Measurements from ENCODE around the gene FGF1. TPM values are rescaled to one million over a fixed set of nuclear protein-coding genes. Genes with fewer than 3 reads are reported as not detected.

Gene FGF1
- polyA plus RNA-seq, 1 of the 3 experiments (the other 2 are of a cell fraction): 5.3 TPM

DNA sequence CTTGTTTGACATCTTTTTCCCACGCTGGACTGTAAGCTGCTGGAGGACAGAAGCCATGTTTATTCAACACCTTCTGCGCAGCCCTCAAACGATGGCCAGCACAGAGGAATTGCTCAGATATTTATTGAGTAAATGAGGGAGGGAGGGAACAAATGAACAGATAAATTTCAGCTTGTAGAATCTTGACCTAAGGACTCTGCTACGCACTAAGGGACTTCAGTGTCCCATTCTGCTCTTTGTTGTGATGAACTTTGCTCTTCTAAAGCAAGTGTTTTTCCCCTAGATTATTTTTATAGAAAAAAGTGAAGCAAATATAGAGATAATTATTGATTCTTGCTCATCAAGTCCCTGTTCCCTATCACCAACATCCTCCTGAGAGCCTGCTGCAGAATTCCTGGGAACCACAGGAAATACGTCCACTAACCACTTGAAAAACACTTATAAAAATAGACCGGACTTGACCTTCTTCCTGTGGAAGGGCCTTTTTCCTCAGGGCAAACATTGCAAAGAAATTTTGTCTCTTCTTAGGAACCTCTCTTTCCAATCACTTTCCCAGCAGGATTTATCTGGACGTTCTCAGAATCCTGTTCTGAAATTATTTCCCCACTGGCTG, 54.9 kb downstream of the FGF1 start (continued):
- TF ChIP-seq, protein P1, sequence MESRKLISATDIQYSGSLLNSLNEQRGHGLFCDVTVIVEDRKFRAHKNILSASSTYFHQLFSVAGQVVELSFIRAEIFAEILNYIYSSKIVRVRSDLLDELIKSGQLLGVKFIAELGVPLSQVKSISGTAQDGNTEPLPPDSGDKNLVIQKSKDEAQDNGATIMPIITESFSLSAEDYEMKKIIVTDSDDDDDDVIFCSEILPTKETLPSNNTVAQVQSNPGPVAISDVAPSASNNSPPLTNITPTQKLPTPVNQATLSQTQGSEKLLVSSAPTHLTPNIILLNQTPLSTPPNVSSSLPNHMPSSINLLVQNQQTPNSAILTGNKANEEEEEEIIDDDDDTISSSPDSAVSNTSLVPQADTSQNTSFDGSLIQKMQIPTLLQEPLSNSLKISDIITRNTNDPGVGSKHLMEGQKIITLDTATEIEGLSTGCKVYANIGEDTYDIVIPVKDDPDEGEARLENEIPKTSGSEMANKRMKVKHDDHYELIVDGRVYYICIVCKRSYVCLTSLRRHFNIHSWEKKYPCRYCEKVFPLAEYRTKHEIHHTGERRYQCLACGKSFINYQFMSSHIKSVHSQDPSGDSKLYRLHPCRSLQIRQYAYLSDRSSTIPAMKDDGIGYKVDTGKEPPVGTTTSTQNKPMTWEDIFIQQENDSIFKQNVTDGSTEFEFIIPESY (IDR thresholded peaks at IDR 0.05; ENCODE audit: borderline replicate concordance, low read depth): no peak

DNA sequence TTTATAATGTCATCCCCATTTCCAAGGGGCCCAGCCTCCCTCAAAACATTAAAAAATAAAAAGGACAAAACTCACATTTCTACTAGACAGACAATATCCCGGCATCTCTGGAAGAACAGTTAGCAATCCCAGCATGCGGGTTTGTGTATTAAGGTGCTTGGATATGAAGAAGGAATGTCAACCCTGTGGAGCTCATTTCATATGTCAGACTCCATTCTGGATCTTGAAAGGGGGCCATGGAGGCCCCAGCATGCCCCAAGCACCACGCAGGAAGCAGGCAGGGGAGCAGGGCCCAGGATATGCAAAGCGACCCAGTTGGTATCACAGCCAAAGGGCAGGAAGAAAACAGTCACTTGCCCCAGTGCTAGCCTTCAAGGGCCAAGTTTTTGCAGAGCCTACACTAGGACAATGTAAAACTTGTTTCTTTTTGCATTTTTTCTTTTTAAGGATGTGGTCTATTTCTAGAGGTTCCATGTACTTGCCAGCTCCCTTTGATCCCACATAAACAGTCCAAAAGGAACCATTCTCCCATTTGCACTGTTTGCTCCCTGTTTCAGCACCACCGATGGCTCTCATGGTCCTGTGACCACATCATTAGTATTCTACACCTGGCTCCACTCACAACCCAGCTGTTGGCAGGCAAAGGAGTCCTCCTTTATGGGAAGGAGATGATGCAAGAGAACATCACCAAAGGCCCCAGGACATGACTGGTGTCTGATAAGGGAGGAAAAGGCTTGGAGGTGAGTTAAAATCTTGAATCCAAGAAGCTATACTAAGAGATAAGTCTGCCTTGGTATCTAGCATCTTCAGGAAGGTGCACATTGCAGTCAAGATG, 58.3 kb downstream of the FGF1 start:
- Histone ChIP-seq H3K9me2 (no peaks in the 10 kb centered on the region), H3K4me1 (ENCODE audit: control insufficient read depth in 1 of 2, insufficient read depth in 2 of 2, low read depth in 1 of 2, low read length in 1 of 2) (peaks cover 21 to 26% of the 10 kb centered on the region in 2 experiments), H3K27me3 (ENCODE audit: insufficient read depth) (no peaks in the 10 kb centered on the region), H3K79me2 (ENCODE audit: insufficient read depth) (no peaks in the 10 kb centered on the region), H3K9ac (no peak overlapping the region), H3K36me3 (replicated peaks in 1 of 2; ENCODE audit: control insufficient read depth in 1 of 2, insufficient read depth in 2 of 2, low read length in 1 of 2) (no peaks in the 10 kb centered on the region), H3K9me3 (no peaks in the 10 kb centered on the region), H4K20me1 (ENCODE audit: insufficient read depth) (no peaks in the 10 kb centered on the region), H3F3A (replicated peaks; ENCODE audit: insufficient read depth) (peaks cover 3% of the 10 kb centered on the region), H3K27ac (ENCODE audit: low read depth in 2 of 2, low read length in 1 of 2) (no peak overlapping the region), H3K4me2 (no peak overlapping the region), H2AFZ (ENCODE audit: low read depth) (no peak overlapping the region), H3K4me3 (ENCODE audit: low read depth in 2 of 2, low read length in 1 of 2) (no peak overlapping the region)
- ChIA-PET CTCF (interaction anchor here (0.8 to 9.0 kb wide), 10 partner anchors 9 to 261 kb away, joined by 3 to 55 read pairs (median 6); no protein-coding TSS in a partner anchor), POLR2A (no interaction called here)
- DNase-seq: no peak
- TF ChIP-seq RCOR1 (IDR thresholded peaks at IDR 0.05; ENCODE audit: low read length) (no peak), NFIC (IDR thresholded peaks at IDR 0.05; ENCODE audit: borderline replicate concordance) (no peak), FOXJ3 (CRISPR knock-in tag; IDR thresholded peaks at IDR 0.05) (no peak), POLR2AphosphoS5 (IDR thresholded peaks at IDR 0.05; ENCODE audit: low read depth, low read length) (no peak), MXI1 (IDR thresholded peaks at IDR 0.05; ENCODE audit: low read depth, low read length) (no peak), ELF1 (IDR thresholded peaks at IDR 0.05) (no peak), YY1 (IDR thresholded peaks at IDR 0.05; ENCODE audit: low read depth) (no peak), SIN3A (IDR thresholded peaks at IDR 0.05; ENCODE audit: borderline replicate concordance, low read depth, low read length) (no peak), GABPA (IDR thresholded peaks at IDR 0.05; ENCODE audit: low read depth) (no peak), NRF1 (IDR thresholded peaks at IDR 0.05; ENCODE audit: low read depth, low read length) (no peak), MEF2A (IDR thresholded peaks at IDR 0.05; ENCODE audit: borderline replicate concordance, low read depth) (no peak), RXRA (IDR thresholded peaks at IDR 0.05; ENCODE audit: borderline replicate concordance, low read depth) (no peak), TAF1 (IDR thresholded peaks at IDR 0.05; ENCODE audit: borderline replicate concordance, low read depth, low read length) (no peak), JUND (IDR thresholded peaks at IDR 0.05) (no peak), TEAD4 (IDR thresholded peaks at IDR 0.05; ENCODE audit: borderline replicate concordance, insufficient read depth) (no peak), RAD21 (IDR thresholded peaks at IDR 0.05; ENCODE audit: low read length) (no peak), RFX5 (IDR thresholded peaks at IDR 0.05; ENCODE audit: low read length) (no peak)
- TF ChIP-seq, protein P2, sequence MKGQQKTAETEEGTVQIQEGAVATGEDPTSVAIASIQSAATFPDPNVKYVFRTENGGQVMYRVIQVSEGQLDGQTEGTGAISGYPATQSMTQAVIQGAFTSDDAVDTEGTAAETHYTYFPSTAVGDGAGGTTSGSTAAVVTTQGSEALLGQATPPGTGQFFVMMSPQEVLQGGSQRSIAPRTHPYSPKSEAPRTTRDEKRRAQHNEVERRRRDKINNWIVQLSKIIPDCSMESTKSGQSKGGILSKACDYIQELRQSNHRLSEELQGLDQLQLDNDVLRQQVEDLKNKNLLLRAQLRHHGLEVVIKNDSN (IDR thresholded peaks at IDR 0.05; ENCODE audit: borderline replicate concordance, low read depth): no peak
- TF ChIP-seq, protein P3, sequence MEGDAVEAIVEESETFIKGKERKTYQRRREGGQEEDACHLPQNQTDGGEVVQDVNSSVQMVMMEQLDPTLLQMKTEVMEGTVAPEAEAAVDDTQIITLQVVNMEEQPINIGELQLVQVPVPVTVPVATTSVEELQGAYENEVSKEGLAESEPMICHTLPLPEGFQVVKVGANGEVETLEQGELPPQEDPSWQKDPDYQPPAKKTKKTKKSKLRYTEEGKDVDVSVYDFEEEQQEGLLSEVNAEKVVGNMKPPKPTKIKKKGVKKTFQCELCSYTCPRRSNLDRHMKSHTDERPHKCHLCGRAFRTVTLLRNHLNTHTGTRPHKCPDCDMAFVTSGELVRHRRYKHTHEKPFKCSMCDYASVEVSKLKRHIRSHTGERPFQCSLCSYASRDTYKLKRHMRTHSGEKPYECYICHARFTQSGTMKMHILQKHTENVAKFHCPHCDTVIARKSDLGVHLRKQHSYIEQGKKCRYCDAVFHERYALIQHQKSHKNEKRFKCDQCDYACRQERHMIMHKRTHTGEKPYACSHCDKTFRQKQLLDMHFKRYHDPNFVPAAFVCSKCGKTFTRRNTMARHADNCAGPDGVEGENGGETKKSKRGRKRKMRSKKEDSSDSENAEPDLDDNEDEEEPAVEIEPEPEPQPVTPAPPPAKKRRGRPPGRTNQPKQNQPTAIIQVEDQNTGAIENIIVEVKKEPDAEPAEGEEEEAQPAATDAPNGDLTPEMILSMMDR (IDR thresholded peaks at IDR 0.05): no peak
- TF ChIP-seq, protein P4, sequence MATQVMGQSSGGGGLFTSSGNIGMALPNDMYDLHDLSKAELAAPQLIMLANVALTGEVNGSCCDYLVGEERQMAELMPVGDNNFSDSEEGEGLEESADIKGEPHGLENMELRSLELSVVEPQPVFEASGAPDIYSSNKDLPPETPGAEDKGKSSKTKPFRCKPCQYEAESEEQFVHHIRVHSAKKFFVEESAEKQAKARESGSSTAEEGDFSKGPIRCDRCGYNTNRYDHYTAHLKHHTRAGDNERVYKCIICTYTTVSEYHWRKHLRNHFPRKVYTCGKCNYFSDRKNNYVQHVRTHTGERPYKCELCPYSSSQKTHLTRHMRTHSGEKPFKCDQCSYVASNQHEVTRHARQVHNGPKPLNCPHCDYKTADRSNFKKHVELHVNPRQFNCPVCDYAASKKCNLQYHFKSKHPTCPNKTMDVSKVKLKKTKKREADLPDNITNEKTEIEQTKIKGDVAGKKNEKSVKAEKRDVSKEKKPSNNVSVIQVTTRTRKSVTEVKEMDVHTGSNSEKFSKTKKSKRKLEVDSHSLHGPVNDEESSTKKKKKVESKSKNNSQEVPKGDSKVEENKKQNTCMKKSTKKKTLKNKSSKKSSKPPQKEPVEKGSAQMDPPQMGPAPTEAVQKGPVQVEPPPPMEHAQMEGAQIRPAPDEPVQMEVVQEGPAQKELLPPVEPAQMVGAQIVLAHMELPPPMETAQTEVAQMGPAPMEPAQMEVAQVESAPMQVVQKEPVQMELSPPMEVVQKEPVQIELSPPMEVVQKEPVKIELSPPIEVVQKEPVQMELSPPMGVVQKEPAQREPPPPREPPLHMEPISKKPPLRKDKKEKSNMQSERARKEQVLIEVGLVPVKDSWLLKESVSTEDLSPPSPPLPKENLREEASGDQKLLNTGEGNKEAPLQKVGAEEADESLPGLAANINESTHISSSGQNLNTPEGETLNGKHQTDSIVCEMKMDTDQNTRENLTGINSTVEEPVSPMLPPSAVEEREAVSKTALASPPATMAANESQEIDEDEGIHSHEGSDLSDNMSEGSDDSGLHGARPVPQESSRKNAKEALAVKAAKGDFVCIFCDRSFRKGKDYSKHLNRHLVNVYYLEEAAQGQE (IDR thresholded peaks at IDR 0.05; ENCODE audit: low read depth, low read length): no peak
- 89% methylated on average over 5 of the region's 5 CpGs for WGBS (ENCODE audit: low lambda C conversion rate)
